ENCODE results near the gene TMEM163.

DNA sequence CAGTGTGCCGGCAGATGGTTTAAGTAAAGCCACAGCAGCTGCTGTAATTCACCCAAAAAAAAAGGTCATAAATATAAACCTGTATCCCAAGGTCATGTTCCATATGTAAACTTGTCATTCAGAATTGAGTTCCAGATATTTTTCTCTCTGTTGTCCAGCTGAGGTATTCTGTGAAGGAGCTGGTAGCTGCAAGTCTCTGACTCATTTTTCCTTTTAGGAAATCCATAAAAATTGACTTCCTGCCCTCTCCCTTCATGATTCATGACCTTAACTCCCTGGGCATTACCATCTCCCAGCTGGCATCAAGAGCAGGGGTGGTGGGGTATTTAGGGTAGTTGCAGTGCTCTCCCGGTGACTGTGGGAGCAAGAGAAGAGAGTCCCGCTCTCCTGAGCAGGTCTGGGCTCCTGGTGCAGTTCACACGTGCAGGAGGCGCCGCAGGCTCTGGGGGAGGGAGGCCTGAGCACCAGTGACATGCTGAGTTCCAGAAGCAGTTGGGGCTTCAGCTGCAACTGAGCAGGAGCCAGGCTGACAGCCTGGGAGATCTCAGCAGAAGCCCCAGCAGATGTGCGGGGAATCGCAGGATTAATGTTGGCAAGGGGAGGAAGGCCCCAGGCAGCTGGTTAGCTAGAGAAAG lies 272.3 kb downstream of the TMEM163 start:
- TF ChIP-seq, protein P1, sequence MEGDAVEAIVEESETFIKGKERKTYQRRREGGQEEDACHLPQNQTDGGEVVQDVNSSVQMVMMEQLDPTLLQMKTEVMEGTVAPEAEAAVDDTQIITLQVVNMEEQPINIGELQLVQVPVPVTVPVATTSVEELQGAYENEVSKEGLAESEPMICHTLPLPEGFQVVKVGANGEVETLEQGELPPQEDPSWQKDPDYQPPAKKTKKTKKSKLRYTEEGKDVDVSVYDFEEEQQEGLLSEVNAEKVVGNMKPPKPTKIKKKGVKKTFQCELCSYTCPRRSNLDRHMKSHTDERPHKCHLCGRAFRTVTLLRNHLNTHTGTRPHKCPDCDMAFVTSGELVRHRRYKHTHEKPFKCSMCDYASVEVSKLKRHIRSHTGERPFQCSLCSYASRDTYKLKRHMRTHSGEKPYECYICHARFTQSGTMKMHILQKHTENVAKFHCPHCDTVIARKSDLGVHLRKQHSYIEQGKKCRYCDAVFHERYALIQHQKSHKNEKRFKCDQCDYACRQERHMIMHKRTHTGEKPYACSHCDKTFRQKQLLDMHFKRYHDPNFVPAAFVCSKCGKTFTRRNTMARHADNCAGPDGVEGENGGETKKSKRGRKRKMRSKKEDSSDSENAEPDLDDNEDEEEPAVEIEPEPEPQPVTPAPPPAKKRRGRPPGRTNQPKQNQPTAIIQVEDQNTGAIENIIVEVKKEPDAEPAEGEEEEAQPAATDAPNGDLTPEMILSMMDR (IDR thresholded peaks at IDR 0.05) = no peak
- TF ChIP-seq POLR2A (IDR thresholded peaks at IDR 0.05) = no peak
